ENCODE results near the gene PCDHGA3.
"Not testable (repeated sequence)": the region's sequence is repeated elsewhere in the genome, so short reads cannot be mapped to it uniquely, and the experiment has no call there.

The PCDHGA3 gene

GRCh38 chr5:141349917-141350619 lies 6.4 kb downstream of the PCDHGA3 start, which contains the start of gene PCDHGB1:
Gene PCDHGB1, plus strand, starts transcription at chr5:141350099. Its CDS starts 162 bp downstream, at chr5:141350261.
- DNase-seq: peak; percentile 14

GRCh38 chr5:141351591-141351990 lies 8.0 kb downstream of the PCDHGA3 start:
- no peak for DNase-seq

GRCh38 chr5:141354900-141355469 lies 11.4 kb downstream of the PCDHGA3 start, which contains the start of gene PCDHGA4:
Gene PCDHGA4, plus strand, starts transcription at chr5:141355021. Its CDS starts 87 bp downstream, at chr5:141355108.
- no peak for DNase-seq

GRCh38 chr5:141355641-141356040 lies 12.0 kb downstream of the PCDHGA3 start:
- no peak for DNase-seq

- no peak for DNase-seq
These were observed 12.5 kb downstream of the PCDHGA3 start for GRCh38 chr5:141356133-141356532.

- DNase-seq: no peak
These were observed 13.3 kb downstream of the PCDHGA3 start for GRCh38 chr5:141356950-141357349.

- no peak for DNase-seq
These were observed 16.3 kb downstream of the PCDHGA3 start, which contains the start of gene PCDHGB2 for GRCh38 chr5:141359790-141360426. Gene PCDHGB2, plus strand, starts transcription at chr5:141359994. Its CDS starts 142 bp downstream, at chr5:141360136.

GRCh38 chr5:141360685-141361084 lies 17.1 kb downstream of the PCDHGA3 start:
- DNase-seq: no peak

- DNase-seq: no peak
These were observed 19.1 kb downstream of the PCDHGA3 start for GRCh38 chr5:141362719-141363118.

GRCh38 chr5:141363952-141364660 lies 20.5 kb downstream of the PCDHGA3 start, which contains the start of gene PCDHGA5:
Gene PCDHGA5, plus strand, starts transcription at chr5:141364162. Its CDS starts 169 bp downstream, at chr5:141364331.
- no peak for DNase-seq

- no peak for DNase-seq
These were observed 22.6 kb downstream of the PCDHGA3 start for GRCh38 chr5:141366016-141366896.

GRCh38 chr5:141369994-141370848 lies 26.6 kb downstream of the PCDHGA3 start, which contains the start of gene PCDHGB3:
Gene PCDHGB3, plus strand, starts transcription at chr5:141370242. Its CDS starts 153 bp downstream, at chr5:141370395.
- DNase-seq: peak; percentile 10

- no peak for DNase-seq
These were observed 28.2 kb downstream of the PCDHGA3 start for GRCh38 chr5:141371572-141372475.

- DNase-seq: no peak
These were observed 30.2 kb downstream of the PCDHGA3 start, which contains the start of gene PCDHGA6 for GRCh38 chr5:141373673-141374317. Gene PCDHGA6, plus strand, starts transcription at chr5:141373891. Its CDS starts 193 bp downstream, at chr5:141374084.

GRCh38 chr5:141374627-141375026 lies 31.0 kb downstream of the PCDHGA3 start:
- DNase-seq: no peak

GRCh38 chr5:141375444-141376155 lies 32.0 kb downstream of the PCDHGA3 start:
- DNase-seq: not testable (repeated sequence)

- no peak for DNase-seq
These were observed 39.1 kb downstream of the PCDHGA3 start, which contains the start of gene PCDHGA7 for GRCh38 chr5:141382469-141383294. Gene PCDHGA7, plus strand, starts transcription at chr5:141382742. Its CDS starts 158 bp downstream, at chr5:141382900.
